Measurements from ENCODE around the gene APC2. TPM values are rescaled to one million over a fixed set of nuclear protein-coding genes. Genes with fewer than 3 reads are reported as not detected.
"Not testable (repeated sequence)": the region's sequence is repeated elsewhere in the genome, so short reads cannot be mapped to it uniquely, and the experiment has no call there.

Gene APC2
- total RNA-seq, 2 donors from 2014 or later = 0.38 to 0.57 TPM

DNA sequence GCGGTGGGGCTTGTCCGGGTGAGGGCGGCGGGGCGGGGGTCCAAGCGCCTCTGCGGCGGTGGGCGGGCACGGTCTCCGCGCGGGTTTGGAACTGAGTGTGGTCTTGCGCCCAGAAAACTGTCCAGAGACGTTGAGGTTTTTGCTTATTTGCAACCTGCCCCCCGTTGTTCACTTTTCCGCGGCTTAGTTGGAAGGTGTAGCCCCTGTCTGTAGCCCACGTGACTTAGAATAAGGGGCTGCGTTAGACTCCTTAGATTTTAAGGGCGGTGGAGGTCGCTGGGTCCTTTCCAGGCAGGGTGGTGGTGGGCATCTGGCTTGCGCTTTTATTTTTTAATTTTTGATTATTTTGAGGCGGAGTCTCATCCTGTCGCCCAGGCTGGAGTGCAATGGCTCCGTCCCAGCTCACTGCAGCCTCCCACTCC is 11.0 kb upstream of the APC2 start:
- Mint-ChIP-seq H3K27ac (peak overlapping the region; percentile 85), H3K4me1 (peaks cover 8% of the 10 kb centered on the region), H3K4me3 (peak overlapping the region; percentile 95), H3K36me3 (ENCODE audit: low read depth) (peaks cover 44% of the 10 kb centered on the region), H3K9me3 (no peaks in the 10 kb centered on the region), H3K27me3 (ENCODE audit: insufficient read depth) (no peaks in the 10 kb centered on the region)
- Histone ChIP-seq H3K4me1 (ENCODE audit: control insufficient read depth, insufficient read depth, low read length) (no peaks in the 10 kb centered on the region), H3K27ac (ENCODE audit: low read depth, low read length) (peak overlapping the region; percentile 98), H3K27me3 (ENCODE audit: control insufficient read depth, insufficient read depth, low read length, poor library complexity, severe bottlenecking) (no peaks in the 10 kb centered on the region), H3K4me3 (ENCODE audit: low read length) (peak overlapping the region; percentile 92), H3K9ac (ENCODE audit: extremely low read depth, low read length, poor library complexity, severe bottlenecking) (peak overlapping the region; percentile 98), H3K36me3 (ENCODE audit: control insufficient read depth, insufficient read depth, low read length) (peaks cover 42% of the 10 kb centered on the region), H3K9me3 (ENCODE audit: control insufficient read depth, low read length) (no peaks in the 10 kb centered on the region)
- 1% methylated on average over 14 to 26 of the region's 26 CpGs for WGBS, 2 experiments (ENCODE audit: insufficient coverage in 1 of 2, insufficient read length in 1 of 2)
- no peak for TF ChIP-seq CTCF (conservative IDR thresholded peaks at IDR 0.05)
- no peak for DNase-seq

- WGBS, 2 experiments (ENCODE audit: insufficient coverage in 1 of 2, insufficient read length in 1 of 2) = 84 to 88% methylated on average over 44 to 57 of the region's 57 CpGs
- peaks cover 44% of the 10 kb centered on the region for H3K36me3 Mint-ChIP-seq (ENCODE audit: low read depth)
Measured at GRCh38 chr19:1439525-1440417, 10.2 kb upstream of the APC2 start.

GRCh38 chr19:1440418-1440801 is 9.5 kb upstream of the APC2 start:
- H3K9ac ChIP-seq (ENCODE audit: extremely low read depth, low read length, poor library complexity, severe bottlenecking) = no peak overlapping the region
- H3K9me3 ChIP-seq (ENCODE audit: control insufficient read depth, low read length) = no peaks in the 10 kb centered on the region
- H3K27ac Mint-ChIP-seq = peak overlapping the region; percentile 26
- peaks cover 8% of the 10 kb centered on the region for H3K4me1 Mint-ChIP-seq
- no peaks in the 10 kb centered on the region for H3K9me3 Mint-ChIP-seq
- H3K4me3 ChIP-seq (ENCODE audit: low read length) = no peak overlapping the region
- H3K27ac ChIP-seq (ENCODE audit: low read depth, low read length) = no peak overlapping the region
- H3K27me3 Mint-ChIP-seq (ENCODE audit: insufficient read depth) = peaks cover 10% of the 10 kb centered on the region
- no peaks in the 10 kb centered on the region for H3K4me1 ChIP-seq (ENCODE audit: control insufficient read depth, insufficient read depth, low read length)
- H3K36me3 Mint-ChIP-seq (ENCODE audit: low read depth) = peaks cover 41% of the 10 kb centered on the region
- 94 to 96% methylated on average over 5 to 15 of the region's 15 CpGs for WGBS, 2 experiments (ENCODE audit: insufficient coverage in 1 of 2, insufficient read length in 1 of 2)
- no peaks in the 10 kb centered on the region for H3K27me3 ChIP-seq (ENCODE audit: control insufficient read depth, insufficient read depth, low read length, poor library complexity, severe bottlenecking)
- TF ChIP-seq CTCF (conservative IDR thresholded peaks at IDR 0.05) = no peak
- H3K4me3 Mint-ChIP-seq = peak overlapping the region; percentile 95
- H3K36me3 ChIP-seq (ENCODE audit: control insufficient read depth, insufficient read depth, low read length) = peaks cover 38% of the 10 kb centered on the region
- DNase-seq = no peak

More at GRCh38 chr19:1439525-1440417, 10.2 kb upstream of the APC2 start:
- not testable (repeated sequence) for H3K4me1 ChIP-seq (ENCODE audit: control insufficient read depth, insufficient read depth, low read length); H3K9me3 ChIP-seq (ENCODE audit: control insufficient read depth, low read length); H3K27me3 ChIP-seq (ENCODE audit: control insufficient read depth, insufficient read depth, low read length, poor library complexity, severe bottlenecking); H3K9me3 Mint-ChIP-seq; H3K27me3 Mint-ChIP-seq (ENCODE audit: insufficient read depth); H3K4me1 Mint-ChIP-seq; DNase-seq; H3K27ac ChIP-seq (ENCODE audit: low read depth, low read length)
- peak overlapping the region; percentile 88 for H3K27ac Mint-ChIP-seq
- Histone ChIP-seq H3K4me3 (ENCODE audit: low read length) (peak overlapping the region; percentile 92), H3K9ac (ENCODE audit: extremely low read depth, low read length, poor library complexity, severe bottlenecking) (peak overlapping the region; percentile 98), H3K36me3 (ENCODE audit: control insufficient read depth, insufficient read depth, low read length) (peaks cover 42% of the 10 kb centered on the region)
- H3K4me3 Mint-ChIP-seq = peak overlapping the region; percentile 95

All from endodermal cell (in vitro differentiated cells).